ENCODE measurements around the gene LIN28B.

Gene LIN28B

DNA sequence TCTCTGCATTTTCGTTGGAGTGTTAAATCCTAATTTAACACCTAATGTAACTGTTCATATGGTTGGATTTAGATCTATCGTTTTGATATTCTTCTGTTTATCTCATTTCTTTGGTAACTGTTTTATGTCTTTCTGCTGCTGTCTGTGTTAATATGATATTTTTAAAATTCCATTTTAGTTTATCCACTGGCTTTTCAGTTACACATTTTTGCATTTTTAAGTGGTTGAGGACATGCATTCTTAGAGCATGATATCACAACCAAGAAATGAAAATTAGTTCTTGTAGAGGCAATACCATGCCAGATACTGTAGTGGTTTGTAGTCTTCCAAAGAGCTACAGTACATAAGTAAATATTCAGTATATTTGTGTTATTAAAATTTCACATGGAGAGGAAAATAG lies 58.6 kb downstream of the LIN28B start:
- no peak for DNase-seq

DNA sequence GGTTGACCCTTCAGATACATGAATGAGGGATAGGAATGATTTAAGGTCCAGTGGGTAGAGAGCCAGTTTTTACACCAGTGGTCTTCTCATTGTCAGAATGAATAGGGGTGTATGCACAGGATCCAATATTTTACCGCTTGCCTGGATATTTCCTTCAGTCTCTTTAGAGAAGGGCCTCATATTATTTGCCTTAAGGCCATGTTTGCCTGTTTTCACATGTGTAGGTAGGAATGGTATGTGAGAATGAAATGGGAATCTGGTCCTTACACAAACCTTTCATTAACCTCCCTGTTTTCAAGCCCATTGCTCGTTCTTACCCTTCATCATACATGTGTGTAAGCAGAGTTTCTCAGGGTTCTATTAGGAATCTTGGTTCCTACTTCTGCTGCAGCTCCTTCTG lies 62.4 kb downstream of the LIN28B start:
- no peak for DNase-seq

DNA sequence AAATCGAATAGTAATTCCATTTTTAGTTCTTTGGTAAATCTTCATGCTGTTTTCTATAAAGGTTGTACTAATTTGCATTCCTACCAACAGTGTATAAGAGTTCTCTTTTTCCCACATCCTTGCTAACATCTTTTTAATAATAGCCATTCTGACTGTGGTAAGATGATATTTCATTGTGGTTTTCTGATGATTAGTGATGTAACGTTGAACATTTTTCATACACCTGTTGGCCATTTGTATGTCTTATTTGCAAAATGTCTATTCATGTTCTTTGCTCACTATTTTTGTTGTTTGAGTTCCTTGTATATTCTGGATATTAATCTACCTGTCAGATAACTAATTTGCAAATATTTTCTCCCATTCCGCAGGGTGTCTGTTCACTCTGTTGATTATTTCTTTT lies 64.5 kb downstream of the LIN28B start:
- no peak for DNase-seq

DNA sequence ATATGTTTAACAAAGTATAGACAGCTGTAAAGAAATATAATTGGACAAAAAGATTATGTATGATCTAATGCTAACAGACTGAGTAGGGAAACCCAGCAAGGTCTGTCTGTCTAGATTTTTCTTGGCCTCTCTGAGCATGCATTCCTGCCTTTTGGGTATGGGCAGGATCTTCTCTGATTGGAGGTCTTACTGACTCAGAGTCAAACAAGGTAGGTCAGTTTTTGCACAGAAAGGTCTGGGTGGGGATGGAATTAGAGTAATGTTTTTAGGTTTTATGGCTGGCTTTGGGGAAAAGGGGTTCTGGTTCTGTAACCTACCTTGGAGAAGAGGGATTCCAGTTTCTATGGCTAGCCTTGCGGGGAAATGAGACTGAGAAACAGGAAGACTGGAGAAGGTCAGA lies 65.5 kb downstream of the LIN28B start:
- DNase-seq = no peak

DNA sequence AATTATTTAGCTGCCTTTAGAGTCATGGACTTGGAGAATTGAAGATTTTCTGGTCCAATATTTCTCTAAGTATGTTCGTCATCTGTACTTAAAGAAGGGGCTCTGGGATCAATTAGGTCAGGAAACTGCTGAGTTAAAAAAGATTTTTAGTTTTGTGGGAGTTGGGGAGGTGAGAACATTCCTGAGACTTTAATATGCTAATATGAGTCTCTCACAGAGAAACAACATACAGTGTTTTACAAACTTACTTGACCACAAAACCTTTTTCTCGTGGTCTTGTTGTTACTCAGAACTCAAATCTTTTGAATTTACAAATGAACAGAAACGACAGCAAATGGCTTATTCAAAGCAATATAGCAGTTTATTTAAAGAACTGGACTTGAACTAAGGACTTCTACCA lies 67.9 kb downstream of the LIN28B start:
- DNase-seq = no peak

DNA sequence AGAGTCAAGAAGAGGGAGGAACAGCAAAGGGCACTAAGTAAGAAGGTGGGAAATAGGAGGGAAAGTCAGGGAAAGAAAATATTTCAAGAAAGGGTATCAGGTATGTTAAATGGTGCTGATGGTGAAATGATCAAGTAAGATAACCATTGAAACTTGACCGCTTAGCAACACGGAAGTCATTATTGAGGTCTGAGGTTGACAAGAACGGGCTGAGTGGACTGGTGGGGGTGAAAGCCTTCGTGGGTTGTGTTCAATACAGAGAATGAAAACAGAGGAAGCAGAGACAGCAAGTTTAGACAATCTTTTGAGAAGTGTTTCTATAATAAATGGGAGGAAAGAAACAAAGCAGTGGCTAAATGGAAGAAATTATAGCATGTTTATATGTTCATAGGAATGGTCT lies 72.0 kb downstream of the LIN28B start:
- DNase-seq = no peak

DNA sequence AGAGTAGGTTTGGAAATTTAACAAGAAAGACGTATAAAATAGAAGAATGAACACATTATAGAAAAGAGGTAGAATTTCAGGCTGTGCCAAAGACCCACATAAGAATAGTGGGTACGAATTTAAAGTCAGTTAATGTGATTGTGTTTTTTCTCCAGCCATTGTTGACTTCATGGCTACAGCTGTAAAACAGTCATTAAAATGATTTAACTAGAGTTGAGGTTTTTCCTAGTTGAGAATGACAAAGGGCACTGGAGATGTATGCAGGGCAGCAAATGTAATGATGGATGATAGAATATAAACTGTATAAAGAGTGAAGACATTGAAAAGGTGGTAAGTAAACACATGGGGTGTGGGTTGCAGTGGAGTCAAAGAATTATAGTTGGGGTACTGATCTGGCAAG lies 72.7 kb downstream of the LIN28B start:
- DNase-seq = no peak

DNA sequence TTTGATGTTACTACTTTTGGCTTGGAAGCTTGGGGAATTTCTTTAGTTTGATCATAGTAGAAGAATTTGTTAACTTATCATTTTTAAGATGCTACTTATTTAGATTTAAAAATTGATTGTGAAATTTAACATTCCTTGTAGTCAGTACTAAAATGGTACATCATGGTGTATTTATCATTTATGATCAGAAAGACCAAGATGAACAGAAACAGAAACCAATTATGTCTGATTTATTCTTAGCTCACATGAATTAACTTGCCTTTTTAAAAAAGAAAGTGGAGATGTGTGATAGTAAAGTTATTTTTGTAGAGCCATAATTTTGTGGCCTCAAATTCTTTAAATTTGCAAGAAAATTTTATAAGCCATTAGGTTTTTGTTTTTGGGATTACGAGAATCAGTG lies 77.6 kb downstream of the LIN28B start:
- DNase-seq = no peak

DNA sequence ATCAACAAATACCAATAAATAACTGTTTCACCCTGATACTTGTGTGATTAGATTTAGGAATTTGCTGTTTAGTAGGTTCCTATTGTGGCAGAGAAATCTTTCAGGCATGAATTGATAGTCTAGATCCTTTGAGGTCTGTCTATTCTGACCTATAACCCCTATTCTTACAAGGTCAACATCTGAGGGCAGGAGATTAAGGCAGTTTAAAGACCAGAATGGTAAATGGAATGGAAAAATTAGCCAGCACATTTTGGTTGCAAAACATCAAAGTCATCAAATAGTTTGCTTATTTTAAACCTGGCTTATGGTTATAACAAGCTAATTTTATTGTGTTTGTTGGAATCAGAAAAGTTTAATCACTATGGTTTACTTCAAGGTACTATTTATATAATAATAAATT lies 78.4 kb downstream of the LIN28B start:
- no peak for DNase-seq

DNA sequence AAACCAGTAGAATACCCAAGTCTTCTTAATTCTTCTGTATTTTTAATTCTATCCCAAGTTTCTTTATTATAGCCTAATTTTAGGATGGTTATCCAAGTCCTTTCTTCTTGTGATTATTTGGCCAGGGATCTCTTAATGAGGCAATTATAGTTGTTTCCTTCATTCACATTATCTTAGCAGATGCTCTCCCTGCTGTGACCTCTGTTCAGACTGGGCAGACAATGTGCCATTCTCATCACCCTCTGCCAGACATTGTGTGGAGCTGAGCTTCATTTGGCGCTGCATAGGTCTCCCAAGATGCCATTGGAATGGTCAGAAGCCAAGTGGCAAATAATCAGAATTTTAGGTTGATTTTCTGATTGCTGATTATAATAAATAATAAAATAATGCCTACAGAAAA lies 79.4 kb downstream of the LIN28B start:
- DNase-seq = no peak

DNA sequence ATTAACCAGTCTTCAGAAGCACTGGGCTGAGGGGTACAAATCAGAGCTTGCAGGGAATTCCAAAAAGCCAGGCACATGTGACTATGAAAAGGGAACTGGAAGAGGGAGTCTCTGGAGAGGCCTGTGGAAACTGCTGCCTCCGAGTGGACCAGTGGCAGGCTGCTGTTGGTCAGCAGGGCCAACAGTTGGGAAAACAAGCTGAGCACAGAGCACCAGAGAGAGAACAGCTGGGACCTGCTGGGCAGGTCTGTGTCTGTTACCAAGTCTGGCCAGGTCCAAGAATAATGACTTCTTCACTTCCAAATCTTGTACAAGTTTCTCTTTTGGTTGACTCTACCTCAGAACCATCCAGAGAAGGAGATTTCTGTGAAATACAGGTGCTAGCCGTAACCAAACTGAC lies 81.4 kb downstream of the LIN28B start:
- DNase-seq = no peak

DNA sequence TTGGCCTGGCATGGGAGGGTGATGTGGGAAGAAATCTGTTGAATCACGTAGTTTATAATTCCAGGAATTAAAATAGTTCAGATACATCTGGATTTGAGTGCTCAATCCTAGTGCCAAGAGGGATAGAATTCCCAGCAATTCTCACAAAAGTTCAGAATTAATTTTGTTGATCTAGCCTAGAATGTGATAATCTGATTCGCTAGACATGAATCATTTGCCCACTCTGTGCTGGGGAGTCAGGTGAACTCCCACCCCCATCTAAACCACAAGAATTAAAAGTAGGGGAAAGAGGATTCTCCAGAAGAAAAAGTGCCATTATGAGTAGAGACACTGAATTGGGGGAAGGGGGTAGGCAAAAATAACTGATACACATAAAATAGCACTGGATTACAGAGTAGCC lies 85.0 kb downstream of the LIN28B start:
- no peak for DNase-seq

DNA sequence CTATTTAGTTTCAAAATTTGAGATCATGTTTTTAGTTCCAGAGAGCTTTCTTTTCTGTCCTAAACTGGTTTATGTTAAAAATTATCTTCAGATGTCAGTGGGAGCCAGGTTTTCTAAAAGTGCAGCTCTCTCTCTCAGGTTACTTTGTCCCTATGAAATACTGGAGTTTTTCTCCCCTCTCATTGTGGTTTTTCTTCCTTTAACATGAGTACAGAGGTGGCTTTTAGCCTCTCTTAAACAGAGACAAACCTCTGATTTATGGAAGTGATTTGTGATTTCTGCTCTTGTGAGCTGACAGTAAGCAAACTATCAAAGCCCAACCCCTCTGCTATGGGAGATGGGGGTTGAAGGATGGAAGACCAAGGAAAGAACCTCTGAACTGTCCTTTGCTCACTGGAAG lies 85.7 kb downstream of the LIN28B start:
- no peak for DNase-seq

DNA sequence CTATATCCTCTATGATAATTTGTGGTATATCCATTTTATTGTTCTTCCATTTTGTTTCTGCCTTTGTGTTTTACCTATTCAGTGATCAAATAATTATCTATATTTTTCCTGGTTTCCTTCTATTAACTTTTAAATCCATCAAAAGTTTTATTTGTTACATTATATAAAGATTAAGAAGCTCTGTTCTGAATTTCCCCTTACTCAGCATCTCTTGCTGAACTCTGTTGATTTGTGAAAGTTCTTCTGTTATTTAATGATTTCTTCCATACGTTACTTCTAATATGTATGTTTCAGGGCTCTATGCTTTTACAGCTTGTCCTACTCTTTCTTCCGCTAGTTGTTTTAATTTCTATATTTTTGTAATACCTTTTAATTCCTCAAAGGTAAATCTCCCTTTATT lies 87.1 kb downstream of the LIN28B start:
- no peak for DNase-seq

DNA sequence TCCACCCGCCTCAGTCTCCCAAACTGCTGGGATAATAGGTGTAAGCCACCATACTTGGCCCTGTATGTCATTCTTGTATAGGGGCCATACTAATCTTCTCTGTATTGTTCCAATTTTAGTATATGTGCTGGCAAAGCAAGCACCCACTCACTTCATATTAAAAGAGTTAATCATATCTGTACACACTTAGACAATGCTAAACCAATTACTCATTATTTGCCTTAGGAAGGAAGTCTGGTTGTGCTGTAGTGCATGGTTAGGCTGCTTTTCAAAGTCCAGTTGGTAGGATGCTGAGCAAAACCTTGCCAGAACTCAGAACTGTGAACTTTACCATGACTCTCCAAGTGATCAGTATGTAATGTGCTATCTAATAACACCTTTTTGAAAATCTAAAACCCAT lies 88.6 kb downstream of the LIN28B start:
- no peak for DNase-seq

DNA sequence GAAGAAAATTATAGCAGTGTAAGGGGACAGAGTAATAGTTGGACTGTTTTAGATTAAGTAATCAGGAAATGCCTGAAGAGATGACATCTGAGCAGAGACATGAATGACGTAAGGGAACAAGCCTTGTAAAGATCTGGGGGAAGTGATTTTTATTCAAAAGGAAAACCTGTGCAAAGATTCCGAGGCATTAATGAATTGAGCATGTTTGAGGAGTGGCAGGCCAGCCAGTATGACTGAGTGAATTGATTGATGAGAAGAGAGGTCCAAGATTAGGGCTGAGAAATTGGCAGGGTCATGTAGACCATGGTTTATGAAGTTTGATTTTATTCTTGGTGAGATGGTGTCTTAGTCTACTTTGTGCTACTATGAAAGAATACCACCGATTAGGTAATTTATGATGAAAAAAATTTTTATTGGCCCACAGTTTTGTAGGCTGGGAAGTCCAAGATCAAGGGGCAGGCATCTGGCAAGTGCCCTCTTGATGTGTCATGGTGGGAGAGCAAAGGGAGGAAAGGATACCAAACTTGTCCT lies 95.1 kb downstream of the LIN28B start:
- no peak for DNase-seq

DNA sequence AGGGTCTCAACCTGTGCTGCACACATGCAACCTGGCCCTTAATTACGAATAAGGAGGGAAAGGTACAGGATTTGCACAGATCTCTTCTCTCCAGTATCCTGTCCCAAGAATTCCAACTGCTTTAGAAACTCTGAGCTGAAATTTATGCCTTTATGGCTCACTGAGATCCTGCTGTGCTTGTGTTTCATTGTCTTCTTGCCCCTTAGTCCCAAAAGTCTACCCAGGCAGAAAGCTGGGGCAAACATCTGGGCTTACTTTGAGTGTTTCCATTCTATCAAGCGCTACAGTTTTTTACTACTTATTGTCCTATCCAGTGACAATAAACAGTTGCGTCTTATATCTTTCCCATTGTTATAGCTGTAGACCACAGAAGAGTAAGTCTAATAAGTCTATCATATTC lies 99.7 kb downstream of the LIN28B start:
- no peak for DNase-seq

DNA sequence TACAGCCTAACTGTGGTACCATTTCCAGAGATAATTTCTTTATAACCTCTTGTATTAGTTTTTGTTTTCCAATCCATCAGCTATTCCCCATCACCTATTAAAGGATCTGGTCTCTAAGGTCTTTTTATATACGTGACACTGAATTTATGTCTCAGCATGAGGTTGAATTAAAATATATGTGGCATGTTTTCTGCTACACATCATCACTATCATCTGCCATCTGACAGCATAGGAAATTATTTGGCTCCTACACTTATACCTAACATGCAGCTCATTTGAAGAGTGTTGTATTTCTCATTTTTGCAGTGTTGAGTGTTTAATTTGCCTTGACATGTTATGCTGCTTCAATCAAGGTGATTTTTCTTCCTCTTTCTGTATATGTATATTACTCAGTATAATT lies 100.3 kb downstream of the LIN28B start:
- no peak for DNase-seq

DNA sequence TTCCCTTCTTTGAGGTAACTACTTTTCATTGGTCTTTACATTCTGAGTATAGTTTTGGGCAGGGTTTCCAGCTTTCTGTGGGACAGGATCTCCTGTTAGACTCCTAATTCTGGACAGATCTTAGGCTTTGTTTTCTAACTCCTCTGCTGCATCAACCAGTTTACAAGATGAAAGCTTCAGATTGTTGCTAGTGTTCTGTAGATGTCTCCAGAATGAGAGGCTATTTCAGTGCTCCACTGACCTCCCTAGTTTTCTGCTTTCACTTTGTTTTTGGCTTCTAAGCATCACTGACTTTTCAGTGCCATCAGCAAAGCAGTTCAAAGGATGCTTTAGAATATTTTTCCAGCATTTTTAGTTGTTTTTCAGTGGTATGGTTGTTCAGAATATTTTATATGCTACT lies 101.4 kb downstream of the LIN28B start:
- DNase-seq = no peak

DNA sequence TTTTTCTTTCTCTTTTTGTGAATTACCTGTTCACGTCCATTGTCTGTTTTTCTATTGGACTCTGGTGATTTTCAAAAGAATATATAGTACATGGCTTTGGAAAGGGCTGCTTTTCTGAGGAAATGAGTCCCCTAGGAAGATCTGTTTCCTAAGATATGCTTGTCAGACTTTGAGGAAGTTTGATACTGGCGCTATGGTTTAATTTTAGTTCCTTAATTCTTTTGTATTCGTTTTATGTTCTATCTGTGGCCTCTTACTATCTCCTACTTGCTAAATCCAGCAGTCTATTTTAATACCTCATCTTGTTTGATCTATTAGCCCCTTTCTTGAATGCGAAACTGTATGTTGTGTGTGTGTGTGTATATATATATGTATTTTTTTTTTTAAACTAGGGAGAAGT lies 101.9 kb downstream of the LIN28B start:
- no peak for DNase-seq

DNA sequence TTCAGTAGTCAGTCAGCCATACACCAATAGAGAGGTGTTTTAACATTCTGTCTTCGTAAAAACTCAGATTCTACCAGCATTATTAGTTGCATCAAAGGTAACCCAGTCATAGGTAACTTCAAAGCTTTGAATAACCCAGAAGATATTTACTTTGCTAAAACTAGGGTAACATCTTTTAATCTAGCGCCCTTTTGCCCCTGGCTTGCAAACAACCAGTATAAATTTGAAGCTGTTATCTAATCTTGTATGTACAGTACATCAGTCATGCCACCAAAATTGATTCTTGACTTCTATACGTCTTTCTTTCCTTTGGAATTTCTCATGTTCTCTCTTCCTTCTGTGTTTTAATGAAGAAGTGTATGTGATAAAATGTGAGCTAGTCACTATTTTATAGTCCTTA lies 109.3 kb downstream of the LIN28B start:
- no peak for DNase-seq

DNA sequence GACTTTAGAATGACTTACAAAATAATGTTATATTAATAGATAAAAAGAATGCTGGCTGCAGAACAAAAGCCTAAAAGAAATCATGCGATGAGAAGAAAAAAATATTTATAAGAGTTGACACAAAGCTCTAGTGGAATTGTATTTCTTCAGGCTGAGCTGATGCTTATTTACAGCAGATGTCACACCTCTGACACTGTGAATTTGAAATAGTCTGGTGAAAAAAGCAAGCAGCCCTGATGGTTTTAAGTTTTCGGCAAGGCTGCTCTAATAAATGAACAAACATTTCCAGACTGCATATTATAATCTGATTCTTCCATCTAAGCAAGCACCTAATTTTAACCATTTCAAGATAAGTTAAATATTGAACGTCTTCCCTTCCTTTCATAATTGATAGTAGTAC lies 109.9 kb downstream of the LIN28B start:
- no peak for DNase-seq

DNA sequence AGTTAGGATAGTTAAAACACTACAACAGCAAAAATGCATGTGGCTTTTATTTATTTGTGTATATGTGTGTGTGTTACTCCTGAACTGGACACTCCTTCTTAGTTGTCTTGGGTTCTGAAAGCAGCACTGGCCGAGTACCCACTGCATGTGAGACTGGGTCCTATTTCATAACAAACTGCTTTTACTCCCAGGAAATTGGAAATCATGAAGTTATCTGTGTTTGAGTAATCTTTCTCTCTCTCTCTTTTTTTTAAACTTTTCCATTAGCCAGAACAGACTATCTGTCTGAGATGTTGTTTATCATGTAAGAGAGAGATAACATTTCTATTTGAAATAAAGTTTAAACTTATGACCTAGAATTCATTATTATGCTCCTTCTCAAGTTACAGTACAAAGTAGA lies 110.4 kb downstream of the LIN28B start:
- DNase-seq = no peak

DNA sequence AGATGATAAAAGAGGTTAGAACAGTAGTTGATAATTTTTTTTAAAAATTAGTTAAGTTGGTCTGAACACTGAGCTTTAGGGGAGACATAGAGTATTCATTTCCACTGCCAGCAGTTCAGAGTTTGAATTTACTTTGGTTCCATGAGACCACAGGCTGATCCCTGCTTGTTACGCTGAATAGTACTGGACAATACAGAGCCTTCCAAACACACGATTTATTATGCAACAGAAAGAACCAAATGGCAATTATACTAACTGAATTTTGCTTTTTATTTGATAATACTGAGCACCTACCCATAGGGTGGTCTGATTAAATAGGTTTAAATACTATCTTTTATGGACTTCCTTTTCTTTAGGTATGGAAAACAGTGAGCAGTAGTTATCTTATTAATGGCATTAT lies 111.5 kb downstream of the LIN28B start:
- DNase-seq = no peak

DNA sequence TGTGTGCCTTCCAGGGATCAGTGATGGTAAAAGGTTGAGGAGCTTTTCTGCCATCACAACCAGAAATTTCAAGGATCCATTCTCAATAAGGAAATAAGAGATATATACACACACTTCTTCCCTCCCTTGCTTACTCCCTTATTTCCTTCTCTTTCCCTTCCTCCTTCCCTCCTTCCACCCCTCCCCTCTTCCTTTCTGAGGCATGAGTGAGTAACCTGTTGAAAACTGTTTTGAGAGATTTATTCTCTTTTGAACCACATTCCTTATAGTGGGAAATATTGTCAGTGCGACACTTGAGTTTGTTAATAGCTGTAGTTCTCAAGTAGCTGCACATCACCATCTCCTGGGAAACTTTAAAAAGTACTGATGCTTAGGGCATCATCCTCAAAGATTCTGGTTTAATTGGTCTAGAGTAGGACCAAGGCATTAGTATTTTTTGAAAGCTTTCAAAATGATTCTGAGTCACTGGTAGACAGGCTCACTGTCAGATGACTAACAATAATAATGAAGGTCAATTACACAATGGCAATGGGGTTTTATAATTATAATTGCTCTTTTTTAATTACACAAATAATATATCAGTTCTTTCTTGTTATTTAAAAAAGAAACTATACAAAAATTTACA lies 113.0 kb downstream of the LIN28B start:
- DNase-seq = no peak

DNA sequence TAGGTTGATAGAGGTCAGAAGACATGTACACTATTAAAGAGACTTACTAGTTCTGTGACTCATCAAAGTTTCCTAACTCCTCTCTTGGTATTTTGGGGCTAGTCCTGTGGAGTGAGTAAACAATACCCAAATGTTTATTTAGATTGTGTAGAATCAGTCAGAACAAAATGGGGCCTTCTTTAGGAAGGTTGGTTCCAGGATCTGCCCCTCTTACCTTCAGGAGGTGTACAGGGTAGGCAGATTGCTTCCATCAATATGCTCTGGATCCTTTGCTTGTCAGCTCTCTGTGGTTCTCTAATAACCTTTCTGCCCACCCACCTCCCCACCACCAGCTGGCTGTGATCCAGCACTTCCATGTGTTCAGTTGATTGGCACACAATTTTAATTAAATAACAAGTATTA lies 115.9 kb downstream of the LIN28B start:
- no peak for DNase-seq

Measured in NCI-H1048 (cell line).